ENCODE results near the gene NTRK3.

Gene NTRK3

DNA sequence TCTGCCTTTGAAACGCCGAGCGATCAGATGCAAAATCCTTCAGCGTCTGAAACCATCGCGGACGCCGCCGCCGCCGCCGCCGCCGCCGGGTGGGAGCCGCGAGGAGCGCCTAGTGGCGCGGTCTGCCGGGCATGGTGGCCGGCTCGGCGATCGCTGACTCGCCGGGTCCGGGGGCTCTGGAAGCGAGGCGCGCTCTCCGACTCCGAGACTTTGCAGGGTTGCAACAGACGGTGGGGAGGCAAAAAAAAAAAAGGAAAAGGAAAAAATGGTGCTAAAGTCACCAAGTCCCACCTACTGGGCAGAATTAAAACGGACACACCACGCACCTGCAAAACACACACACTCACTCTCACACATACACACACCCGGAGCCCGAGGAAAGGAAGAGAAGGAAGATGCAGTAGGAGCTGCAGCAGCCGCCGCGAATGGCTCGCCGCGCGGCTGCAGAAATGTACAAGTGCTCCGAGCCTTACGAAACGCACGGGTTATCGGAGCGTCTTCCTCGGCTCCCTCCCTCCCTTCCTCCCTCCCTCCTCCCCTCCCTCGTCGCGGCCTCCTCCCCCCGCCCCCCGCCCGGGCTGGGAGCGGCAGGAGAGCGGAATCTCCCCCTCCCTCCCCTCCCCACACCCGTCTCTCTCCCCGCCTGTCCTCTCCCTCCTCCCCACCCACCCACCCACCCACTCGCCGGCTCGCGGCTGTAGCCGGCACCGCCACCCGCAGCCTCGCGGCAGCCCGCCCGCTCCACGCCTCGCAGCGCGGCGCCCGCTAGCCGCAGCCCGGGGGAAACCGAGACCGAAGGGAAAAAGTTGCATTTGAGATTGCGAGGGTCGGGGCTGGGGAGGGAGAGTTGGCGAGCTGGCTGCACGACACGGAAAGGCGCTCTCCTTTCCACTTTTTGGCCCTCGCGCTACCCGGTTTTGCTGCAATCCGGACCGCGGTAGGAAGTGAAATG, at the start of gene NTRK3:
Gene NTRK3 (minus strand): TSS at position 461 of the 952 bp plus-strand sequence. CDS start 586 bp downstream, outside the sequence.
- DNase-seq, result no peak

DNA sequence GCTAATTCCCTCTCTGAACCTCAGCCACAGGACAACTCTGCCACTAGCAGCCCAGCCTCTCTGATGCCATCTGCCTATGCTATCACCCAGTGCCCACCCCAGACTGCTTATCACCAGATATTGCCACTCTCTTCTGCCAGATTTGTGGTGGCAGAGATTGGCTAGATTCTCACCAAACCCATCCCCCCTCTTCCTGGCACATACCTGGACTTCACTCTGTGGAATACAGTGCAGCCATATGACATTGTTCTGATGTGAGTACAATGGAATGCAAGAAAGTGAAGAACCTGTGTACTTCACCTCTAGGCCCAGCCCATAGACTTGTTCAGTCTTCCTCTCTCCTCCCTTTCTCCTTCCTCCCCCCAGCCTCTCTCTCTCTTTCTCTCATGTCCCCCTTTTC, 46.9 kb upstream of the NTRK3 start:
- no peak for DNase-seq

DNA sequence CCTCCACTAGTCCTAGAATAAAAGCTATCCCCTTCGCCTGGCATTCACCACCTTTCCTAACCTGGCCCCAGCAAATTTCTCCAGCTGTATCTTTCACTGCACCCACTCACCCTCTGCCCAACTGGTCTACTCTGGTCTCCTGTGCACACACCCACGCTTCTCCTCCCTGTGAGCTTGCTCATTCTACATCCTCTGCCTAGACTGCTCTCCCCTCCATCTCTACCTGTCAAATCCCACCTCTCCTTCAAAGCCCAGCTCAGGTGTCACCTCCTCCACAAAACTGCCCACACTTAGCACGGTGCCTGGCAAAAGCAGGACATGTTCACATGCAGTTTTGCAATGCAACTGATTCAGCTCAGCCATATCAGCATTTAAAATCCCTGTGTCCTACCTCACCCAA, 45.8 kb upstream of the NTRK3 start:
- no peak for DNase-seq

DNA sequence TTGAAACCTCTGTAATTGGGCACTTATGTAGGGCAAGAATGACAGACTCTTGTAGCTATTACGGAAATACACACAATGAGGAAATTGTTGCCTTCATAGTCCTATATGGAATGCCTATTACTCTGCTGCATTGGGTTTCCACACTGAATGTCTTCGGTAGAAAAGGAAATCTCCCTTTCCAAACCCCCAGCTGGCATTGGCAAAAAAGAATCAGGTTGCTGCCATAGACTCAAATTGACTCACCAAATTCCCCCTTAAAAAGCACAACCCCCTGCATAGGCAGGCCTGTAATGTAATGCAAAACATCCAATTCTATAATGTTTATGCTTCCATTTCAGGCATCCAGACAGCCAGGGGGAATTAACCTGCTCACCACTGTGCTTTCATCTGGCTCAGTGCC, 44.8 kb upstream of the NTRK3 start:
- DNase-seq, result no peak

DNA sequence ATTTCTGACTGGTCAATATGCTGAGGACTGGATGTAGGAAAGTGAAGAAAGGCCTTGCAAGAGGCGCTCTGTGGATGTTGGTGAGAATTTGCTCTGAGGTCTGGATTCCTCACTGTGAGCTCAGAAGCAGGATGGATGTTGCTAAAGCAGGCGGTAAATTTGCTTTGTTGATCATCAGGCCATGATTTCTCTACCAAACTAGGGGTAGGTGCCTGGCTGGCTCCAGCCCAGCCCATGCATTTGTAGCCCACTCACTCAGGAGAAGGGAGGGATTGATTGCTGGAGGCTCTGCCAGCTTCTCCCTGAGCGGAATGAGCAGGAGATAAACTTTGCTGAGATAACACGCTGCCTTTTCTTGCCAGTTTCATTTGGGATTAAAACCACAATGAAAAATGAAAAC, 44.3 kb upstream of the NTRK3 start:
- no peak for DNase-seq

DNA sequence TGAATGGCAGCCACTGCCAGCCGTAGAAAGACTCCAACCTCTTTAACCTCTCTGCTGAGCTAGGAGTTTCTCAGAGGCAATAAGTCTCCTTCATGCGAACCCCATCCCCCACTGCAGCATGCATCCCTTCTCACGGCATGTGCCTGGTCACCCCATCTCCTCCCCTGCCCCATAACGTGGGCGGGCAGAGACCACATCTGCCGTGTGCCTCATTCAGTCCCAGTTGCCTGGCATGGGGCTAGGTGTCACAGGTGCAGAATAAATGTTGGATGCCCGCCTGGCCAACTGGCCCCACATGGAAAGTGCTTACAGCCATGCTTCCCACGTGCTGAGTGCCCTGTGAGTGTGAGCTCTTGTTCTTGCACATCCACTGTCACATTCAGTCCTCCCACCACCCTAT, 43.5 kb upstream of the NTRK3 start:
- no peak for DNase-seq

DNA sequence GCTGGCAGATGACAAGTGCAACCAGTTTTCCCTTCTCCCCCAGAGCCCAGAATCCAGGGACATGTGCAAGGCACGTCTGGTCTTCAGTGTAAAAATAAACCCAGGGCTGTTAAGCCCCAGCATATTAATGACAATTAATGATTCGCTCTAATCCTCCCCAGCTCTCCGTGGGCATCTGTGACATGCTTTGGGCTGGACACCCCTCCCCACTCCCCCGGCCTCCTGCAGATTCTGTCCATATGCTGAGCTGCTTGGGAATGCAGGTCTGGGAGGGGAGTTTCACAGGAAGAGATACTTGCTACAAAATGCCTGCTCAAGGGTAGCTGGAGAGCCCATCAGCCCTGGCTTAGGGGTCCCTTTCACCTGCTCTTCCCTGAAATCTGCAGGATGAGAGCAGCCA, 43.0 kb upstream of the NTRK3 start:
- DNase-seq, result no peak

DNA sequence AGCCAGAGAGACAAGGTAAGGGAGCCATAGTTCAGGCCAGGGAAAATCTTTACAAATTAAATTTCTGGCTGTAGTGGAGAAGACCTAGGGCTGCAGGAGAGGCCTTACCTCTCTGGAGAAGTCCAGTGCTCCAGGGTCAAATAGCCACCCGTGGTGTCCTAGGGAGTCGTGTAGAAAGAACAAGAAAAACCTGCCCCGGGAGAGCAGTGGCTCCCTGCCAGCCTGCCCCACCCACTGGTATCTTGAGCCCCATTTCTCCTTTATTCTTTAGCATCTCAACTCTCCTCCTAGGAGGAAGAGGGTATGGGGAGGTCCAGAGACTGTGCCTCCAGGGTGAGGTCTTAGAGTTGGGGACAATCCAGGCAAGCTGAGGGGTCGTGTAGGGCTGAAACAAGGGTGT, 32.1 kb upstream of the NTRK3 start:
- DNase-seq, result no peak

DNA sequence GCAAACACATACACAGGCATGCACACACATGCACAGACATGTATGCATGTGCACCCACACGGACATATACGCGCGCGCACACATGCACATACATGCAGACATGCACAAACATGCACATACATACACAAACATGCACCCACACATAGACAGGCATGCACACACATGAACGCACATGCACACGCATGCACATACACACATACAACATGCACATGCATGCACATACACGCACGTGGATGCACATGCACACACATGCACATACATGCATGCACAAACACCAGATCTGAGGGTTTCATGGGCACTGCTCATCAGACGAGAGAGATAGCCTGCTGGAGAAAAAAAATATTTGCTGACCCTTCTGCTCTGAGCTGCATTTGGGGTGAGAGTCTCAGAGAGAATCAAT, 31.7 kb upstream of the NTRK3 start:
- no peak for DNase-seq

DNA sequence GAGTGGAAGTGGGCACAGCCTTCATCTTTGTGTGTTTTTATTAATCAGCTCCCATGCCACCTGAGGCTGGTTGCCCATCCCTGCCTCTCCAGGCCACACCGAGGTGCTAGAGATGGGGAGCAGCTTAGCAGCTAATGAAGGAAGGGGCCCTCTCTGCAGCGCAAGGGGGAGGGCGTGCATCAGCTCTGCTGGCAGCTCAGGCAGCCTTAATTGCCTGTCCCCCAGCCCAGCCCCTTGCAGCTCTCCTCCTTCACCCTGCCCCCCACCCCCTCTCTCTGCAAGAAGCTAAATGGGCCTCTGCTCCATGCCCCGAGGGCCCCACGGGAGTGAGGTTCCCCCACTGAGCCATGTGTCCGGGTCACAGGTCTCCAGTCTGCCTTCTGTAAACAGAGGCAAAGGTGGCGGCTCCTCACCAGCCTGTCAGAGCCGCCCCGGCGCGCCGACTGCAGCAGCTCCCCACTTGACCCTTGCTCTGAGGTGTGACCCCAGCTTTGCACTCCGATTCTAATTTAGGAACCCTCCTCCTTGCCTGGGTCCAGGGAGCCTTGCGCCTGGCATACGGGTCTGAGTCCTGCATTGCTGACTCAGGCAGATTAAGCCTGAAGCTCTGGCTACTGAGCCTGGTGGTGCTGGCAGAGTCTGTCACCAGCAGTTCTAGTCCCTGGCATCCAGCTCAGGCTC, 27.9 kb upstream of the NTRK3 start:
- no peak for DNase-seq

DNA sequence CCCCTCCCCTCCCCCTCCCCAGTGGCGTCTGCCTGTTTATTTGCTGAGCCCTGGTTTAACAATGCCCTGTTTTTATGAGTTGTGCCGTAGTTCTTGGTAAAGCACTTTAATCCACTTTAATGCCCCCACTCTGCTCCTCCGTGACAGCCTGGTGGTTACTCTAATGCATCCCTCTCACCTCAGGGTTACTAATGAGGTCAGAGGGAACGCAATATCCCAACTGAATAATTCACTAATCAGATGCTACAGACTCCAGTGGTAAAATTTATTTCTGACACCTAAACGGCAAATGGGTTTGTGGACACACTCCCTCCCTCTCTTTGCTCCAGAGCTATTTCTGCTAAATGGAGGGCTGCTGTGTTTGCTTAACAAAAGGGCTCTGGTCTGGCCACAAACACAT, 26.1 kb upstream of the NTRK3 start:
- no peak for DNase-seq

DNA sequence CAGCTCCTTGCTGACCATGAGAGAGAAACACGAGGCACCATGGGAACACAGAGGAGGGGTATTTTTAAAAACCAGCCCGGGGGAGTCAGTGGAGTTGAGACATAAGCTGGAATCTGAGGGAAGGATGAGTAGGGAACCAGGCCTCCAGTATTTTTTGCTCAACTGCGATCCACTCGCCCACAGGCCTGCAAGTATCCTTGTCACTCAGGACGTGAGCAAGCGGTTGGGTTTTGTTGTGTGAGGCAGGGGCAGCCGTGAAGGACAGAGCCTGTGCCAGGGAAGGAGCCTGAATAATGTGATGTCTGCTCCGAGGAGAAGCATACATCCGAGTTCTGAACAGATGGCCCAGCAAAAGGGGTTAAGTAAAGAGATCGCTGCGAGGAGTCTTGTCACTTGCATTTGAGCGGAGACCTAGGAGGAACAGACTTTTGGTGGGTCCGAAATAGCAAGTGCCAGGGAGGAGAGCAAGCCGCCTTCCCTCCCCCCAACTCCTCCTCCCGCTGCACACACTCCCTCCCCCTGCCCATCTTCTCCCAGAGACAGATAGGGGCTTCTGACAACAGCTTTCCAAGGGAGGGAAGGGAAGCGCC, 20.4 kb upstream of the NTRK3 start:
- DNase-seq, result no peak

DNA sequence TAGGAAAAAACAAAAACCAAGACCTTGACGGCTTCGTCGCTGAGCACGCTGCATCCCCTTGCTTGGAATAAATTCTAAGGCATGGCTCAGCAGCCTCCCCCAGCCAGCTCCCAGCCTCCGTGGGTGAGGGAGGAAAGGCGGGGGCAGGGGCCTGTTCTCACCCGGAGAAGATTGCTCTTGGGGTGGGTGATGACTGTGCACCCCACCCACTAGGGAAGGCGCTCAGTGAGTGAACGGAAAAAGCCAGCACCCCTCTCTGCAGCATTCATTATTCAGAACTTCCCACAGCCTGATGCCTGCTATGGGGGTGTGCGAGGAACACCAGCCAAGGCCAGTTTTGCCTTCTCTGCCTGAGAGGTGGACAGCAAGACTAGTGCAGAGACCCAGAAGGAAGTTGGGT, 19.3 kb upstream of the NTRK3 start:
- DNase-seq, result no peak

DNA sequence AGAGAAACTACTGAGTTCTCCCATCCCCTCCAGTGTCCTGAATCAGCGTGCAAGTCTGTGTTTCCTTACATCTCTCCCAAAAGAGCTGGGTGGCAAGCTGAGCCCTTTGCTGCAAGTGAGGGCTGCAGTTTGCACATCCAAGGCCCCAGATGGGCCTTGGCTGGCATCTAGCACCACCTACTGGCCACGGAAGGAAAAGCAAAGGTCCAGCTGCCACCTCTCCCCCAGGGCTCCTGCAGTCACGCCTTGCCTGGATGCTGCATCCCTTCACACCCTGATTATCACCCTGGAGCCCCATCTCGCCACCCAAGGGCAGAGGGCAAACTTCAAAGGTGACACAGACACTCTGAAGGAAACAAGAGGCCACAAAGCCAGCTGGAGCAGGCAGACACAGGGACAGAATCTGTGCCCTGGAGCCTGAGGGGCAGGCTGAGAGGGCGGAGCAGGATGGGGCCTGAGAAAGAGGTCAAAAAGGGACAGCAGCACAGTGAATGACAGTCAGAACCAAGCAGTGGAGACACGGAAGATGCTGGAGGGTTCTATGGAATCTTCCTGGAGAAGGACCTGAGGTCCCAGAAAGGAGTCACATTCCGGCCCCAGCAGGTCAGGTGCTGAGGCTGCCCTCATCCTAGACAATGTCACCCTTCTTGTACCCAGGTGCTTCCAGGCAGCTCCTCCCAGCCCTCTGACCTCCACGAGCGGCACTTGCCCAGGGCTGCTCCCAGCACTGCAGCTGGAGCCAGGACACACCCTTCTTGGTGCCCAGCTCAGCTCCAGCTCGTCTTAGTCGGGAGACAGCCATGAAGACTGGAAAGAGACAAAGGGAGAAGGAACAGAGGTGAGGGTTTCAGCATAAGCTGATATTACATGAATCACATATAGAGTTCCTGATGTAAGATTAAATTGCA, 18.3 kb upstream of the NTRK3 start:
- DNase-seq, result peak; percentile 34

DNA sequence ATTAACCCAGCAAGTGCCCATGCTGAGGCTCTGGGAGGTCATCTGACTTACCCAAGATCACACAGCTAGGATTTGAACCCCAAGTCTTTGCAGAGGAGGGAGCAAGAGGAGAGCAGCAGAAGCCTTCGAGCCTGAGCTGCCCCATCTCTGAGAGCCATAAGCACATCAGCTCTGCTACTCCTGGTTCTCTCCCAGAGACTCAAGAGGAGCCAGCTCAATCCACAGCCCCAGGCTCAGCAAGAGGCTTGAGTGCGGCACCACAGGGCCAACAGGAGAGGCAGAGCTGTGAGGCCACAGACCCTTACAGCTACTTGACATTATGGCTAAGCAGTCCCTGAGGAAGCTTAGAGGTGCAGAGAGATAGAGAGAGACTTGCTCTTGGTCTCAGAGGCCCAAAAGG, 15.9 kb upstream of the NTRK3 start:
- DNase-seq, result no peak

DNA sequence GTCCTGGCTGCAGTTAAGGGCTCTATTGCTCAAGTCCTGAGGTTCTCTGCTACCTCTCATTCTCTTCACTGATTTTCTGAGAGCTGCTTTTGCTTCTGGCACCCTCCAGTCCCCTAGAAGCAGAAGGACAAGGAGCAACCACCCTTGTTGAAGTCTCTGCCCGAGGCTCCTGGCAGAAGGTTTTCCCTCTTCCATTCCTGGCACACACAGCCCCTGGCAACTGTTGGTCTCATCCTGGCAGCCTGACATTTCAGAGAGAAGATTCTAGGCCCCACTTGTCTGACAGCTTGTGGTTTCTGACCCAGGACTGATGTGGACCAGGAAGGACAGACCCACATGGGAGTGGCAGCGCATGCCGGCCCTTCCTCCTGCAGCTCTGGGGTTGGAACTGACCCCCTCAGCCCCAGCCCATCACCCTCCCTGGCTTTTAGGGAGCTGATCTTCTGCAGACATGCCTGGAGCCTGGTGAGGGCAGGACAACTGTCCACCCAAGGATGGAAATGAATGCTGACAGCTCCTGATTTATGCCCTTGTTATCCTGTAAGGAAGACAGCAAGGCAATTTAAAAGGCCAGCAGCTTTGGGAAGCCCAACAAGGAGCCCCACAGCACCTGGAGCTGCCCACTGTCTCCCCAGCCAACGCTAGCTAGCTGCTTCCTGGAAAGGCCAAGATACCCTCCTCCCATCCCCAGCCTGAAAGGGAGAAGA, 13.0 kb upstream of the NTRK3 start:
- DNase-seq, result no peak

DNA sequence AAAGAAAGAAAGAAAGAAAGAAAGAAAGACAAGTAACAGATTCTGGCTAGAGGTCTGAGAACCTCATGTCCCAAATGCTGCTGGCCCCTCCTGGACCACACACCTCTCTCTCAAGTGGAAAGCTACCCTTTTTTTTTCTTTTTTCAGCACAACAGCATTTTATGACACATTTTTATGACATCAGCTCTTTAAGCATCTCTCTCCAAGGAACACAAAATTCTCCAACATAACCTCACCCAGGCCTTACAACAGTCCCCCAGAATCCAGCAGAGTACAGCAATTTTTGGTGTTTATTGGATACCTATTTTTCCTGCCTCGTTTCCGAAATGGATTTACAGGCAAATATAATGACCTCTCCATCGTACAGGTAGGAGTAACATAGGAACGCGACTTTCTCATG, 11.2 kb upstream of the NTRK3 start:
- DNase-seq, result no peak

DNA sequence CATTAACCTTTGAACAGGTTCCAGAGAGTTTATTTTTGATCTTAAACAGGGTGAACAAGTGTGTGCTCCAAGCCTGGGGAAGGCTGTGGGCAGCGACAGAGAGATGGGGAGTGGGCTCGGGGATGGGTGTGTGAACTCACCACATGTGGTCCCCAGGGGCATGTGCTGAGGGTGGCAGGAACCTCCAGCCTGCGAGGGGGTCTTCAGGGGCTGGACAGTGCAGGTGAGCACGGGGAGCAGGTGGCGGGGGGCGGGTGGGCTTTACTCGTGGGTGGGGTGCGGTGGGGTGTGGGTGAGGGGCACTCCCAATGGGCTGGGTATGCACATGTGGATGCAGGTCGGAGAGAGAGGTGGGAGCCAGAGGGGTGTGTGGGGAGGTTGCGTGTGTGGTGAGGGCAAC, 9.6 kb upstream of the NTRK3 start:
- no peak for DNase-seq

DNA sequence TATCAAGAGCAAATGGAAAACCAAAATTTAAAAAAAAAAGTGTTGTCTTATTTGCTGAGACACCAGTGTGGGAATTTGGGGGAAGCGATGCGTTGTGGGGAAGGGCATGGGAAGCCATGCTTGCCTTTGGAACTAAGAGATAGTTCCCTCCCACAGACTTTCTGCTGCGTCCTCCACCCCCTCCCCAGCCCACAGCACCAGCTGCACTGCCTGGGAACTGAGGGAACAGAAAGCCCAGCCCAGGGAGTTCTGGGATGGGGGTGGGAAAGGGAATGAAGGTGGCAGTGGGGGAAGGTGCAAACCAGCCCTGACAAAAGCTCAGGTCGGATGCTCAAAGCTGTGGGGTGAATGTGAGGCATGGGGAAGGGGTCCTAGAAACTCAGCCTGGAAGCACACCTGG, 8.1 kb upstream of the NTRK3 start:
- DNase-seq, result no peak

DNA sequence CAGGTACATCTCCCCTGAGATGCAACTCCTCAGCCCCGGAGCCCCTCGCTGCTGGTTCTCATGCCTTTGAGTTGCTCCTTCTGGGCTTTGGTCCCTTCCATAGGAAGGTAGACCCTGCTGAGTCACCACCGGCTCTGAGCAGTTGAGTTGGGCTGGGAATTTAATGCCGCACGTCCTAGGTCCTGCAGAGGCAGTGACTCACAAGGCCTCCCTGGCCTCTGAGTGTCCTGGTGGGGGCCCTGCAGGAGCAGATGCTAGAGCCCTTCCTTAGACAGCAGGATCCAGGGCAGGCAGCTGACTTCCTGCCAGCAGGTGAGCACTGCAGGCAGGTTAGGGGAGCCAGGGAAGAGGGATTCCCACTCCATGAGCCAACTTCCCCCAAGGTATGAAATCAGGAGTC, 5.5 kb upstream of the NTRK3 start:
- no peak for DNase-seq

DNA sequence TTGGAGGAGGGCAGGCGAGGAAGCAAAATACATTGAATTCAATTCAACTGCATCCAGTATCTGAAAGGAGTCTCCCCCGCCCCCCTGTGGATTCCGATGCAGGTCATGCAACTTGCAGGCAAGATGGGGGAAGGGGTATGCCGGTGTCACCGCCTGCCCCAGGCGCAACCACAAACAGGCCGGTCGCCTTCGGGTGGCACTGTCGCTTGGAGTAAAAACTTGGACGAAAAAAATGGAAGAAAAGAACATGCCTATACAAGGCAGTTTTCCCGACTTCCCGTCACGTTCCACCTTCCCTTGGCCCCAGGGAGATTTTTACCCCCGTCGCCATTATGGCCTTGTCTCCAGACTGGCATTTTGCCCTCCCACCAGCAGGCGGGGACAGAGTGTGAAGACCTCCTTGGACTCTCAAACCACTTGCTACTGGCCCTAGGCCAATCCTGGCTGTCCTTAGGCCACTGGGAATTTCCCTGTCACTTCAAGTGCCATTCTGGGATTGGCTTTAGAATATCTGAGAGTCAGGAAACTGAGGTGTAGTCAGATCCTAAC, 1.6 kb upstream of the NTRK3 start:
- no peak for DNase-seq
